HG03025 (cell line): ENCODE results near the gene GBP4.
"Not testable (repeated sequence)": the region's sequence is repeated elsewhere in the genome, so short reads cannot be mapped to it uniquely, and the experiment has no call there.

Experiments
- ATAC-seq: cut with Tn5 transposase; IDR thresholded peaks from one replicate; pipeline ENCODE4 v1.9.1; 2021; ENCODE audit warnings: mild to moderate bottlenecking, moderate library complexity; ENCODE audit not compliant: unreplicated experiment, low FRiP score

GBP4 gene

GRCh38 chr1:89198491-89199072, at the start of gene GBP4:
Gene GBP4, minus strand, starts transcription at chr1:89198942. Its CDS starts 108 bp downstream, at chr1:89198834.
- ATAC-seq = peak; percentile 54

GRCh38 chr1:89243046-89243445, 44.3 kb upstream of the GBP4 start:
- no peak for ATAC-seq

- no peak for ATAC-seq
These were observed 22.6 kb upstream of the GBP4 start for GRCh38 chr1:89221341-89221740.

GRCh38 chr1:89219851-89220250, 21.1 kb upstream of the GBP4 start:
- ATAC-seq = not testable (repeated sequence)

GRCh38 chr1:89218941-89219340, 20.2 kb upstream of the GBP4 start:
- ATAC-seq = not testable (repeated sequence)

GRCh38 chr1:89213347-89213746, 14.6 kb upstream of the GBP4 start:
- no peak for ATAC-seq

GRCh38 chr1:89211035-89211634, 12.4 kb upstream of the GBP4 start:
- no peak for ATAC-seq

GRCh38 chr1:89206373-89206772, 7.6 kb upstream of the GBP4 start:
- ATAC-seq = no peak

- no peak for ATAC-seq
These were observed 4.4 kb upstream of the GBP4 start for GRCh38 chr1:89203166-89203565.

- ATAC-seq = peak; percentile 62
These were observed 2.5 kb upstream of the GBP4 start for GRCh38 chr1:89201106-89201794.

GRCh38 chr1:89200663-89201062, 1.9 kb upstream of the GBP4 start:
- ATAC-seq = no peak

GRCh38 chr1:89199525-89200031, 836 bp upstream of the GBP4 start:
- no peak for ATAC-seq

- ATAC-seq = no peak
These were observed 661 bp downstream of the GBP4 start for GRCh38 chr1:89198081-89198480.

- no peak for ATAC-seq
These were observed 3.3 kb downstream of the GBP4 start for GRCh38 chr1:89195476-89195875.

- no peak for ATAC-seq
These were observed 7.4 kb downstream of the GBP4 start for GRCh38 chr1:89191314-89191713.

- ATAC-seq = no peak
These were observed 8.7 kb downstream of the GBP4 start for GRCh38 chr1:89190017-89190416.

GRCh38 chr1:89179343-89179742, 19.4 kb downstream of the GBP4 start:
- ATAC-seq = no peak

GRCh38 chr1:89176971-89177370, 21.8 kb downstream of the GBP4 start:
- no peak for ATAC-seq

GRCh38 chr1:89175601-89176256, 23.0 kb downstream of the GBP4 start, which contains the start of gene GBP7:
Gene GBP7, minus strand, starts transcription at chr1:89176003. Its CDS starts 4,068 bp downstream, at chr1:89171935.
- ATAC-seq = no peak

GRCh38 chr1:89174491-89174890, 24.3 kb downstream of the GBP4 start:
- ATAC-seq = no peak
